ENCODE results near the gene ITGA1.
"Not testable (repeated sequence)": the region's sequence is repeated elsewhere in the genome, so short reads cannot be mapped to it uniquely, and the experiment has no call there.

The ITGA1 gene

DNA sequence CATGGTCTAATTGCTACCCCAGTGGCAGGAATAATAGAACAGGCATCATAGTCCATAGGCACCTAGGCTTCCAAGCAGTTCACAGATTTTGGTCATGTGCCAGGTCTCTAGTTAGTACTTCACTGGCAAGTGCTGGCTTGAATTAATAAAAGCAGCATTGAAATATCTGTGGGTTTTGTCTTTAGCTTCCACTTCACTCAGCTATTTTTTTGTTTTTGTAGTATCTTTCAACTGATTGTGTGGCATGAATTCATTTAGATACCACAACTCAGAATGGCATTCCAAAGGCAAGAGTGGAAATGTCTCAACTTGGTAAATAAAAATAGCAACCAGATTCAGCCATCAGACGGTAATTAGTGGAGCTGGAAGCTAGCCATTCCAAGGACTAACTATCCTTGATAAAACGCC lies 173.6 kb downstream of the ITGA1 start:
- DNase-seq = no peak

DNA sequence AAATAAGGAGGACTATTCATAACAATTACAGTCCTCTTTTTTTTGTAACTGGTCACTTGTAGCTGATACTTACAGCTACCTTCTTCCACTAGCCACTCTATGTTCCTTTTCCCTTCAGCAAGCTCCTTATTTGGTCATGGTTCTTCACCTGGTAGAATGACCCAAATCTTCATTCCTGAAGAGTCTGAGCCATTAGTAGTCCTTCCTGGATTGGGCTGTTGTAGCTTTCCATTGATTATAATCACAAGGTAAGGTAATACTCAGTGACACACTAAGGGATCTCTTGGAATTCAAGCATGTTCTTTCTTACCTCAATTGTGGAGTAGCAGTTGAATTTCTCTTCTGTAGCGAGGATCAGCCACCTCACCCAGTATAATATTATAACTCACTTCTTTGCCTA lies 175.9 kb downstream of the ITGA1 start:
- no peak for DNase-seq

DNA sequence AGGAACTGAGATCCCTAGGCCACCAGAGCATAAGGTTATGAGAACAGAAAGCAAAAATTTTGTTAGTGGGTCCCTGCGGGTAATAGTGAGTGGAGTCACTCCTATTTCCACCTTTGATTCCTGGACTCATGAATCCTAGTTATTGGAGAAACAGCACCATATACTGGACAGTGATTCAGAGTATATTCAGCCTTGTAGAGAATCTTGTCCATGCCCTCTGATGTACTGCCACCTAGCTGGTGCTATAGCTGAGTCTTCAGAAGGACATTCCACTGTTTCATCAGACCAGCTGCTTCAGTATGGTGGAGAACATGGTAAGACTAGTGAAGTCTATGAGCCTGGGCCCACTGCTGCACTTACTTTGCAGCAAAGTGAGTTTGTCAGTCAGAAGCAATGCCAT lies 176.4 kb downstream of the ITGA1 start:
- no peak for DNase-seq

DNA sequence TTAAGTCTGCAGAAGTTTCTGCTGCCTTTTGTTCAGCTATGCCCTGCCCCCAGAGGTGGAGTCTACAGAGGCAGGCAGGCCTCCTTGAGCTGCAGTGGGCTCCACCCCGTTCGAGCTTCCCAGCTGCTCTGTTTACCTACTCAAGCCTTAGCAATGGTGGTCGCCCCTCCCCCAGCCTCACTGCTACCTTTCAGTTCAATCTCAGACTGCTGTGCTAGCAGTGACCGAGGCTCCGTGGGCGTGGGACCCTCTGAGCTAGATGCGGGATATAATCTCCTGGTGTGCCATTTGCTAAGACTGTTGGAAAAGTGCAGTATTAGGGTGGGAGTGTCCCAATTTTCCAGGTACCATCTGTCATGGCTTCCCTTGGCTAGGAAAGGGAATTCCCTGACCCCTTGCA lies 188.4 kb downstream of the ITGA1 start:
- DNase-seq = not testable (repeated sequence)

DNA sequence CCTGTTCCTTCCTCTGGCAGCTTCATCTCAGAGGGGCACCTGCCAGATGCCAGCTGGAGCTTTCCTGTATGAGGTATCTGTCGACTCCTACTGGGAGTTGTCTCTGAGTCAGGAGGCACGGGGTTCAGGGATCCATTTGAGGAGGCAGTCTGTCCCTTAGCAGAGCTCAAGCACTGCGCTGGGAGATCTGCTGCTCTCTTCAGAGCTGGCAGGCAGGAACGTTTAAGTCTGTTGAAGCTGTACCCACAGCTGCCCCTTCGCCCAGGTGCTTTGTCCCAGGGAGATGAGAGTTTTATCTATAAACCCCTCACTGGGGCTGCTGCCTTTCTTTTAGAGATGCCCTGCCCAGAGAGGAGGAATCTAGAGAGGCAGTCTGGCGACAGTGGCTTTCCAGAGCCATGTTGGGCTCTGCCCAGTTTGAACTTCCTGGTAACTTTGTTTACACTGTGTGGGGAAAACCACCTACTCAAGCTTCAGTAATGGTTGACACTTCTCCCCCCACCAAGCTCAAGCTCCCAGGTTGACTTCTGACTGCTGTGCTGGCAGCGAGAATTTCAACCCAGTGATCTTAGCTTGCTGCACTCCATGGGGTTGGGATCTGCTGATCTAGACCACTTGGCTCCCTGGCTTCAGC lies 189.7 kb downstream of the ITGA1 start:
- no peak for DNase-seq

DNA sequence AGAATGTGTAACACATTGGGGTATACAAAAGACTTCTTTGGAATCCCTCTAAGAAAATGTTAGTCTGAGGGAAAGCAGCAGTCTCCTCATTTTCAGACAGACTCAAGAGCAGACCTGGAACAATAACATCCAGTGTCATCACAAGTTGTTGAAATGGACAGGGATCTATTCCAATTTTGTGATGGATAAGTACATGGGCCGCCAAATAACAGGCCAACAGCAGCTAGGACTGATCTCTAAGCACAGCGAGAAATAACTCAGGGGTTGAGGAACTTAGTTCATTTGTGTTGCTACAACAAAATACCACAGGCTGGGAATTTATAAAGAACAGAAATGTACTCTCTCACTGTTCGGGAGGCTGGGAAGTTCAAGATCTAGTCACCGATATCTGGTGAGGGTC lies 193.8 kb downstream of the ITGA1 start:
- DNase-seq = no peak

DNA sequence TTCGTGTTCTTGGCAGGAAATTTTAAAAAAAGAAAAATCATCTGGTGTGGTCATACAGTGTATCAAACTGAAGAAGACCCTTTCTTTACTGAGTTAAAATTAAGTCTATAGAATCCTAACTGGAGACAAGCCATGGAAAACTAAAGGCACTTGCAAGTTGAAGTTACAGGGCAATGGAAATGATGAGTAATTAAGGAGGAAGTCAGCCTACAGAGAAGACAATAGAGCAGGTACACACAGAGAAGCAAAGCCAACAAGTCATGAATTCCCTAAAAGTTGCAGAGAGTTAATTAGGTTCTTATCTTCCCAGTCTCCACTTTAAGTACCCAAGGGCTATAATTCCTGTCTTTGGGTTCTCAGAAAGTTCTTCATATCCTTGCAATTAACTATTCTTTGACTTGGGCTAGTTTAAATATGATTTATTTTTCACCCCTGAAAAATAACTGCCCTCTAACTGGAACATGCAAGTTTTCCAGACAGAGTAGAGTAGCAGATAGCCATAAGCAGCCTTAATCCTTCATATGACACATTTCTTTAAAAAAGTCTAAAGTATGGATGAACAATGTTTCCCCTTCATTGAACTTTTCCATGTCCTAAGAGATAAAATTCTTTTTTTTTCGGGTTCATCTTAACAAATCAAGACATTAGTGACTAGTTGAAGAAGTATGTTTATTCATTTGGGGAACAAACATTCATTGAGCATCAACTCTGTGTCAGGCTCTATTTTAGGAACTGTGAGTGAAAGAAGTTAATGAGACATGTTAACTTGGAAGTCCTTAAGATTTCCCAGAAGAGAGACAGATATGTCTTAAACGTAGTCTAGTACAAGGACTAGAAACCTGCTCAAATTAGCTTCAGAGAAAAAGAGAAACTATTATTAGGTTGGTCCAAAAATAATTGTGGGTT lies 196.3 kb downstream of the ITGA1 start:
- DNase-seq = no peak

DNA sequence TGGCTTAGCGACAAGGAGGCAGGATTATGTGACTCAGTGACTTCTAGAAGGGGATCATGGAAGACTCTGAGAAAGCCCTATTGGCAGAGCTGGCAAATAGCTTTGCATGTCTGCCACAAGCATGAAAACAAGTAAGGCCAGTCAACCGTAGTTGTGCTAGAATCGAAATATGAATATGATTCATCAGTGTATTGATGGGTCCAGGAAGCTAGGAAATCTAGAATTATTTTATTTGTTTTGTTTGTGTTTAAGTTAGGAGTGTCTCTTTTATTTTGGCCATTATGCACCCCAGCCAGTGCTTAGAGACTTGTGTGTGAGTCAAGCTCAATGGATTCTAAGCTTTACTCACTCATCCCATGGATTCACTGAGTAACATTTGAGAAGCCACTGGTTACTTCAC lies 197.6 kb downstream of the ITGA1 start:
- DNase-seq = no peak

DNA sequence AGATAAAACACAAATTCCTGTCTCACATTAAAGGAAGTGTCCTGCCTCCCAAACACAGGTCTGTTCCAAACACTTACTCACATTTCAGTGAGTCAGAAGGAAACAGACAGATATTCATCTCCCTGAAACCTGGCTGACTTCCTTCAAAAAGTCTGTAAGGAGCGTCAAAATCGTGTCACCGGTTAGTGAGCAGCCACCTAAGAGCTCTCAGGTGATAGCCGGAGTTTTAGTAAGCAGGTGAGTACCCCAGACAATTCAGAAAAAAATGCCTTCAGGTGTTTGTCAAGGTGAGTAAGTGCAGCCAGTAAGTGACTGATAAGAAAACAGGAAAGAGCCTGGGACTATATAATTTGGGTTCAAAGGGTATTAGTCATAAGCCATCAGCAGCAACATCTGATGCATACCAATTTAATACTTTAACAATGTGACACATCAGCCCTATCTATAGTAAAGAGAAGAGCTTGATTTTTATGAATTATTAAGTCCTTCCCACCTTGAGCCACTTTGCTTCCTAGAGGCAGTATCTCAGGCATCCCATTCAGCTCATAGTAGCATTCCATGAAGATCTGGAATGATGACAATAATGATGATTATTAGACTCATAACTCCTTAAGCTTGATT lies 200.1 kb downstream of the ITGA1 start:
- DNase-seq = no peak

DNA sequence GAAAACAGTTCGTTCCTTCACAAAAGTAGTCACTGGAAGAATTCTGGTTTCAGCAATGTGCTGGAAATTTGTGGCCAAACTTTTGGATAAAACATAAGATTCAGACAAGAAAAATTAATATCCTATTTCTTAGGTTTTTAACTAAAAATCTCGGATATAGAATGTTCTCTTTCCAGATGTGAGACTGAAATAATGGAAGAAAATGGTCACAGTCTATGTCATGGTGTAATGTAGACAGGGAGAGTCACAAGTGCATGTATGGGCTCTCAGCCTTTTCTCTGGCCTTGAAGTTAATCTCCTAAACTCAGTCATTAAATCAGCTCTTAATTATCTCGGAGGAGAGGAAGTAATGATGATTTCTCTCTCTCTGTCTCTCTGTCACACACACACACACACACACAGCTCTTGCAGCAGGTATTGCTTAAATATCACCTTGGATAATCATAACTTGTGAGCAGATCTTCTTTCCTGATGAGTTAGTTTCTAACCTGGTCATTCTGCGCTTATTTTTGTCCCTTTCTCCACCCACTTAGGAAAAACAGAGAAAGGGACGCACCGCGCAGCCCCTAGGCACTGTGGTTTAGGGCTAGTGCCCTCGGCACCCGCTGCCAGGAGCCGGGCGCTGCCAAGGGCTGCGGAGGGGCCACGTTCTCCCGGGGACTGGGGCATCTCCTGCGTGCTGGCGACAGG lies 200.8 kb downstream of the ITGA1 start:
- DNase-seq = no peak

DNA sequence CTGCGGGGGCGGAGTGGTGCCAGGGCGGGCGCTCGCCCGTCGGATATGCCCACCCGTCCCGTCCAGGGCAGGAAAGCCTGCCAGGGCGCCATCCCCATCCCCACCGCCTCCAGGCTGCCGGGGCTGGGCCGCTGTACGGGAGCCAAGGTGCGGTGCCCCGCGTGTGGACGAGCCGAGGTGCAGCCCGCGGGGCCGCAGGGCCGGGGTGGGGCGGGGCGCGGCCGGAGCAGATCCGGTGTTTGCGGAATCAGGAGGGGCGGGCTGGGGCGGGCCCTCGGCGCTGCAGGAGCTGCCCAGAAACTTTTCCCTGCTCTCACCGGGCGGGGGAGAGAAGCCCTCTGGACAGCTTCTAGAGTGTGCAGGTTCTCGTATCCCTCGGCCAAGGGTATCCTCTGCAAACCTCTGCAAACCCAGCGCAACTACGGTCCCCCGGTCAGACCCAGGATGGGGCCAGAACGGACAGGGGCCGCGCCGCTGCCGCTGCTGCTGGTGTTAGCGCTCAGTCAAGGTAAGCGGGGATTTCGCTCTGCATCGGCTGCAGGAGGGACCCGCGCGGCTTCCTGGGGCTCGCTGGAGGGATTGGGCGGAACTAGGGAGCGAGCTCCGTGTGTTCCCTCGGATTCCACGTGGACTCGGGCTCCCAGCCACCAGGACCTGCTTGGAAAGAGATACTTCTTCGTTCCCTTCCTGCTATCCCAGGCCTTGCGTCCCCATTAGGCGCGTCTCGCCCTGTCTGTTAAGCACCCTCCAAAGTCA lies 201.5 kb downstream of the ITGA1 start, which contains the start of gene ITGA2:
TSS of gene ITGA2 (plus strand) at position 328 of the 756 bp plus-strand sequence. CDS start at position 445, 117 bp downstream.
- peak in 3 of 4 experiments; percentile 16 to 44 (median 41) for DNase-seq

DNA sequence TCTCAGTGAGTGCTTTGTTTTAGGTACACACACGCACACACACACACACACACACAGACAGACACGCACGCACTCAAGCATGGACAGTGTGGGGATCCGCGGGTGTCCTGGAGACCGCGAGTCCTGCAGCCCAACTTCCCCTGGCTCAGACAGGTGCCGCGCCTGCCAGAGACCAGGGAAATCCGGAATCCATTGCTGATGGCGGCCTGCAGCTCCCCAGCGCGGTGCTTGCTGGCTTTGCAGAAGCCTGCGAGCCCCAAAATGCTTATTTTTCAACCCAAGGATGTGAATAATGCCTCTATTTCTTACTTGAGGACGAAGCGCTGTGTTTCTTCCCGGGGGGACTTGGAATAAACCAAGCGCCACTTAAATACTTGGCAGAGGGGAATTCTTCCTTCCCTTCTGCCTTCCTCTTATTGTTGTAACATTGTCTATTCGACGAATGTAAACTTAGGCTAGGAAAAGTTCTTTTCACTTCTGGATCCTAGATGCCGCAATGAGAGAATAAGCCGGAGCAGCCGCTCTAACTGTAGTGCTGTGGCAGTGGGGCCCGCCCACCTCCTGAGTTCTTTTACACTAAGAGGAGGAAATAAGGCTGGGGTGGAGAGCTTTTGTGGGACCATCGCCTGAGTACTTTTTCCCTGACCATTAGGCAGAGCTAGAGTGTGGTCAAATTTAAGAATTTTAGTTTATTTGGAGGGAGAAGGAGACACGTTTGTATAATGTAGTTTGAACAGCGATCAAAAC lies 202.2 kb downstream of the ITGA1 start:
- peak in 3 of 4 experiments; percentile 30 to 39 (median 35) for DNase-seq

DNA sequence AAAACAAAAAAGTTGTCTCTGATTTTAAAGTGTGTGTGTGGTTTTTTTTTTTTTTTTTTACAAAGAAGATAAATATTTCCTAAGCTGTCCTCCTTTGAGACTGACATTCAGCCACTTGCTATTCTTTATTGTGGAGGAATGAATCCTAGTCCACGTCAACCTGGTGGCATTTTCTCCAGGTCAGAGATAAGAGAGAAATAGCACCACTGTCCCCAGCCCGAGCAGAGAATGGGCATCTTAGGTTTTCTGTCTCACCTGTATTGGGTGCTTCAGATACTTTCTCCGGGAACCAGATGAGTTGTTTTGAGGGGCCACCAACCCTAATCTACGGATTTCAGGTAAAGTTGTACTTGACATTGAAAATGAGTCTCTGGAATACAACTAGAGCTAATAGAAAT lies 202.8 kb downstream of the ITGA1 start:
- no peak for DNase-seq

DNA sequence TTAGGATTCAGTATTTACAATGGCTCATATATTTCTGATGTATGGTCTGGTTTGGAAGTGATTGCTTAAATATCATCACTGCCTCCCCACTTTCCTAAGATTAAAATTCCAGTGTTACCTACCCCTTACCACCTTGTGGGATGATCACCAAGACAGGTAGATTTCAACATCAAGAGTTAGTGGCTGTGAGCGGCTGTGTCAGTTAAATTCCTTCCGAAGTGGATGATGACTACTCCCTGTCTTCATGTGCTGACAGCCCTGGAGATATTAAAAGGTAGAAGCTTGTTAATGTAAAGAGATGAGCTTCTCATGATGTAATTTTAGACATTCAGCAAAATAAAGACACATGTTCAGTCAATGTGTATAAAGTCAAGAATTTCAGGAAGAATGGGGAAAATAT lies 205.7 kb downstream of the ITGA1 start:
- no peak for DNase-seq

DNA sequence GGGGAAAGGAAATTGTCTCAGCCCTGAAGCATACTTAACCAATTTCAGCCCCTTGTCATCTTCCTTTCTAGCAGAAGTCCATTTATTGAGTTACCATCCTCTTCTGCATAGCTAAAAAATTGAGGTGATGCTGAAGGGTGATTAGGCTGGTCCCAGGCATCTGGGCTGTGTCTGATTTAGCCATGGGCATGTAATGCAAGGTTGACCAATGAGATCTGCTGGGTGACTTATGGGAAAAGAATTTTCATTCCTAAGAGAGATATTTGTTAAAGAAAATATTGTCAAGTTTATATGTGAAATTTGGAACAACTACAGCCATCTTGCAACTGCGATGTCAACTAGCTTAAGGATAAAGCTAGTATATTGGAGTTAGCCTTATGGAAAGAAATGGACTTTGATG lies 206.6 kb downstream of the ITGA1 start:
- DNase-seq = no peak

DNA sequence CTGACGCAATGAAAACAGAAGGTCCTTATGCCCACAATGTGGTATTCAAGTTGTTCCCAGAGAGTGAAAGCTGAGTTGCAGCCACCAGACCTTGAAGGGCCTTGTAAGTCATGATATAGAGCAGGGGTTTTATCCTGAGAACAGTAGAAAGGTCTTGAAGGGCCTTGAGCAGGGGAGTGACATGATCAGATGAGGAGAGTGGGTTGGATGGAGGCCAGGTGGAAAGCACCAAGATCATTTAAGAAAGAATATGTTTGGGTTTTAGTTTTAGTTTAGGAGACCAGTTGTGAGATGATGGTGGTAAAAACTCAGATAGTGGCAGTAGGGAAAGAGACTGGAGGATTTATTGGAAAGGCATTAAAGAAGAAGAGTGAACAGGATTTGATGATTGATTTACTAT lies 207.4 kb downstream of the ITGA1 start:
- DNase-seq = no peak

DNA sequence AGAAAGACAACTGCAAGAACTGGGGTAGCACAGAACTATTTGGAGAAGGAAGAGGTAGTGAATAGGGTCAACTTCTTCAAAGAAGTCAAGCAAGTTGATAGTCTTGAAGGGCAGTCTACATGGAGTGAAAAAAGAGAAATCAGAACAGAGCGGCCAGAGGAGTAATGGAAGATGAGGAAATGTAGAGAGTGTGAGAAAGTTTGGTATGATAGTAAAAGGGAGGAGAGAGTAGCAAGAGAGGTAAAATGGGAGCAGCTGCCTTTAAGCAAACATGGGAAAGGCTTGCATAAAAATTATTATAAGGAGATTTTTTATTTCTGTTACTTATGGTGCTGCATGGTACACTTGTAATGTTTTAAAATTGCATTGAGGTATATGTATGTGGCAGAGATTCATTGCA lies 208.2 kb downstream of the ITGA1 start:
- no peak for DNase-seq

DNA sequence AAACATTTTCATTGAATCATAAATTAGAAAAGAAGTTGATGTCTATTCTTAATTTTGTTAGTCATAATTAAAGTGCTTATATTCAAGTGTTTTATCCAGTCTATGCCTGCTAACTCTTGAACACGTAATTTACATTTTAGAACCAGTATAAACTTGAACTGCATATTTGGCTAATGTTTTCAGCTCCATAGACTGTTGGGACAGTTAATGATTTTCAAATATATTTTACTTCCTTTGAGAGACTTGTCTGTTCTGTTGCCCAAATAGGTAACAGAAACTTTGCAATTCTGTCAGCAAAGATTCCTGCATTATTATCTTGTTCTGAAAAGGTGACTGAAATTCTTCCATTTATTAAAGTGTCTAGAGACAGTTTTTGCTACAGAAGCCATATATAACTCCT lies 209.3 kb downstream of the ITGA1 start:
- DNase-seq = no peak

DNA sequence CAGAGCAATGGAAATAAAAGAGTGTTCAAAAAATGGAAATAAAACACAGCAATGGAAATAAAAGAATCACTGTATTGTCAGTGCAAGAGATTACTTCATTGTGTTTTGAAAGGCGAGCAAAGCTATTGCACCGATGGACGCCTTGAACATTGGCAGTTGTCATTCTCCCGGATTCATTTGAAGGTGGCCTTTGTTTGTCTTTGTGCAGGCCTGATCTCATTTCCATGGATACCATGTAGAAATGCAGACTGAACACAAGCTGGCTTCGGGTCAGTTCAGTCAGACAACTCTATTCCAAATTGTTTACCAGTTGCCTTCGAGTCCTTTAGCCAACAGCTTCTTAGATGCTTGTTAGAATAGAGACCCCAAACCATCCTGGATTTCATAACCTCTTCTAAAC lies 209.7 kb downstream of the ITGA1 start:
- no peak for DNase-seq

DNA sequence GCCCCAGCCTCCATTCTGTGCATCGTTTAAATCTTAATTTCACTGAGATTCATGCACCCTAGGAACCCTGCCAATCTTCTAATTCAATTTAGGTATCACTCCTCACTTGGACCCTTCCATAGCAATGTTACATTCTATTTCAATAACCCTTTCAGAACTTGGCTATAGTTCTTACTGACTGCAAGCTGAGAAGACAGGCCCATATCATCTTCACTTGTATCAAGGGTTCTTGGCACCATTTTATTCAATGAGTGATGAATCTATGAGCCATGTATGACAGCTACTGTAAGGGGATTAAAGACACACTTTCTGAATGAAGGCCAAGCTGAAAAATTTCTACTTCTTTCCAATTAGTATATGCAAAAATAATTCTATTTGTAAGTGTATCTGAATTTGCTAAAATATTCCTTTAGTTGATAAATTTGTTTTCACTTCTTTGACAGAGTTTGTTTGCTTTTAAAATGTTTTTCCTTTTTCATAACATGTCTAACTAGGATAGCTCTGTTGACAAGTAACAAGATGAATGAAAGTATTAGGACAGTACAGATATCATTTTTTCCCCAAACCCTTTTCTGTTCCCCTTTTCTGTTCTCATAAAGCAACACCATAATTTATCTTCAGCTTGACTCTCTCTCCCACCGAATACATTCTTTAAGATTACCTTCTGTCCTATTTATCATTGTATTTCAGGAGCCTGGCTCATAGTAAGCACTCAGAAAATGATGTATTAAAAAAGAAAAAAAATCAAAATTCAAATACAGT lies 211.0 kb downstream of the ITGA1 start:
- no peak for DNase-seq

Measured in suppressor macrophage (primary cell).